ENCODE data around the gene CARMIL1.

DNA sequence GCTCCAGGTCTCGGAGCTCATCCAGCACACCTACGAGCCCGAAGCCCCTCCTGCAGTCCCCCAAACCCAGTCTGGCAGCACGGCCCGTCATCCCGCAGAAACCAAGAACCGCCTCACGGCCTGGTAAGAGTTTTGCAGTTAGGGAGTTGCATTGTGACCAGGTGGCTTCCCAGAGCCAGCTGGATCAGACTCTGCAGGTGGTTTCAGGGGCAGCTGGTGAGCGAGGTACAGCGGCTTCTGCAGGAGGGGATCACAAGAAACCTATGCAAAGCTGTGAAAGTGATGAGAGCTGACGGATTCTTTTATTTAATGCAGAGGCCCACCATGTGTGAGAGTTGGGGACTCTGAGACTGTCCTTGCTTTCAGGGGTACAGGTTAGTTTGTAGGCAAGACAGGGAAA is 327.0 kb downstream of the CARMIL1 start:
- TF ChIP-seq CTCF (conservative IDR thresholded peaks at IDR 0.05 in 1 of 2, IDR thresholded peaks at IDR 0.05 in 1 of 2; ENCODE audit: extremely low read depth in 1 of 2, insufficient read depth in 1 of 2, low read depth in 1 of 2, low read length in 2 of 2): no peak
- TF ChIP-seq EZH2 (IDR thresholded peaks at IDR 0.05; ENCODE audit: borderline replicate concordance, low read length): no peak
